ENCODE results near the gene RPL13. TPM values are rescaled to one million over a fixed set of nuclear protein-coding genes. Genes with fewer than 3 reads are reported as not detected.

RPL13 gene
- total and polyA plus RNA-seq, 9 of the 15 experiments (the other 6 are each of a cell fraction or from before 2014, with no cell fraction given), result 227 to 6,042 (median 1,633) TPM

- ChIA-PET CTCF (ENCODE audit: low intra/inter-chr PET ratio) (no interaction called here), POLR2A (interaction anchor here (0.8 to 1.3 kb wide), 3 partner anchors 35 to 155 kb away, joined by 3 to 4 read pairs (median 3); no protein-coding TSS in a partner anchor)
- TF ChIP-seq TRIM24 (IDR thresholded peaks at IDR 0.05), result no peak
- no peak for TF ChIP-seq ZNF785 (CRISPR knock-in tag; IDR thresholded peaks at IDR 0.05)
- TF ChIP-seq PATZ1 (CRISPR knock-in tag; IDR thresholded peaks at IDR 0.05; ENCODE audit: borderline replicate concordance), result no peak
- TF ChIP-seq ZNF318 (IDR thresholded peaks at IDR 0.05; ENCODE audit: borderline replicate concordance in 1 of 2, low read depth in 1 of 2), result no peak
- TF ChIP-seq POU5F1 (IDR thresholded peaks at IDR 0.05; ENCODE audit: borderline replicate concordance, low read depth, low read length, partially characterized antibody), result no peak
- no peak for TF ChIP-seq ETV6 (IDR thresholded peaks at IDR 0.05; ENCODE audit: borderline replicate concordance in 1 of 2, low read depth in 2 of 2, low read length in 1 of 2)
- no peak for TF ChIP-seq ETV6 (CRISPR knock-in tag; IDR thresholded peaks at IDR 0.05; ENCODE audit: borderline replicate concordance)
- no peak for TF ChIP-seq HDAC2 (IDR thresholded peaks at IDR 0.05)
- TF ChIP-seq NFE2 (IDR thresholded peaks at IDR 0.05; ENCODE audit: low read depth), result no peak
These were observed 49.1 kb upstream of the RPL13 start for GRCh38 chr16:89511374-89511773.

More at GRCh38 chr16:89511374-89511773, 49.1 kb upstream of the RPL13 start:
- ATAC-seq (no peak), DNase-seq (ENCODE audit: extremely low read depth in 1 of 4, low spot score in 3 of 4) (no peak), FAIRE-seq (no peak)
- peaks cover 49% of the 10 kb centered on the region for H3K36me3 ChIP-seq (ENCODE audit: control insufficient read depth, insufficient read depth, low read length)
- H3K4me3 ChIP-seq, result no peak overlapping the region
- no TSS peak for BruUV-seq (replicated peaks)
- peaks cover 8 to 31% of the 10 kb centered on the region in 2 experiments; a peak in 4 of 5 replicates for H3K4me1 ChIP-seq (replicated peaks in 1 of 2; ENCODE audit: control insufficient read depth in 2 of 2, insufficient read depth in 2 of 2, low read length in 2 of 2)
- H3K9ac ChIP-seq (ENCODE audit: insufficient read depth in 1 of 2, low read depth in 2 of 2, low read length in 2 of 2), result peak overlapping the region in 1 of 2 experiments; percentile 74; a peak in 1 of 4 replicates
- no peaks in the 10 kb centered on the region; the same call in 1 of the 2 replicates for H4K20me1 ChIP-seq (replicated peaks; ENCODE audit: control insufficient read depth, insufficient read depth, low read length)
- 97% methylated on average over 8 of the region's 8 CpGs for WGBS (ENCODE audit: insufficient coverage, low coverage, missing lambda C conversion rate)
- H3K79me2 ChIP-seq (ENCODE audit: control insufficient read depth, insufficient read depth, low read length), result peaks cover 50% of the 10 kb centered on the region
- H3K4me2 ChIP-seq (ENCODE audit: insufficient read depth, low read length), result no peak overlapping the region
- no peaks in the 10 kb centered on the region for H3K9me1 ChIP-seq (ENCODE audit: control insufficient read depth, insufficient read depth, low read length)
- no peaks in the 10 kb centered on the region for H3K9me3 ChIP-seq (replicated peaks; ENCODE audit: control insufficient read depth, insufficient read depth, low read depth, low read length)
- H2AFZ ChIP-seq (ENCODE audit: low read depth, low read length), result no peak overlapping the region
- in situ Hi-C loops (cut with MboI), result no loop called here
- intact Hi-C loops (cut with micrococcal nuclease), result no loop called here
- no peak overlapping the region for H3K27ac ChIP-seq (ENCODE audit: extremely low read depth, low read depth, low read length)
- no peaks in the 10 kb centered on the region for H3K27me3 ChIP-seq (ENCODE audit: control insufficient read depth in 2 of 2, insufficient read depth in 2 of 2, low read length in 2 of 2)
